HG02885 (cell line): ENCODE measurements around the gene GRIK3.

Experiments used
- ATAC-seq: cut with Tn5 transposase; IDR thresholded peaks from one replicate; pipeline ENCODE4 v1.9.1; 2021; ENCODE audit warnings: mild to moderate bottlenecking; ENCODE audit not compliant: unreplicated experiment, poor library complexity

The GRIK3 gene

GRCh38 chr1:36755303-36756230 lies 278.7 kb downstream of the GRIK3 start:
- ATAC-seq = no peak

- no peak for ATAC-seq
These were observed 279.9 kb downstream of the GRIK3 start for GRCh38 chr1:36754366-36754765.

GRCh38 chr1:36753451-36753850 lies 280.9 kb downstream of the GRIK3 start:
- ATAC-seq = no peak

- no peak for ATAC-seq
These were observed 281.4 kb downstream of the GRIK3 start for GRCh38 chr1:36752891-36753361.

- ATAC-seq = no peak
These were observed 281.9 kb downstream of the GRIK3 start for GRCh38 chr1:36752431-36752830.

- ATAC-seq = no peak
These were observed 282.8 kb downstream of the GRIK3 start for GRCh38 chr1:36751525-36751924.

GRCh38 chr1:36748466-36748865 lies 285.8 kb downstream of the GRIK3 start:
- ATAC-seq = no peak
